Mesendoderm (in vitro differentiated cells): ENCODE results near the gene INCENP.

Experiments
- DNase-seq: peaks from one replicate; pipeline ENCODE4 v3.0.0; 2013
- H2AK5ac ChIP-seq: 2 replicates; pipeline ENCODE4 v1.6.1; 2013; ENCODE audit warnings: low read length, inconsistent platforms
- H2BK120ac ChIP-seq: 2 replicates; pipeline ENCODE4 v1.6.1; 2013; ENCODE audit warnings: low read depth, mild to moderate bottlenecking, low read length, moderate library complexity, mixed read lengths
- H2BK15ac ChIP-seq: replicated peaks from 2 replicates; pipeline ENCODE4 v1.6.1; 2013; ENCODE audit warnings: low read depth, mild to moderate bottlenecking, moderate library complexity
- H2BK5ac ChIP-seq: 2 replicates; pipeline ENCODE4 v1.6.1; 2013; ENCODE audit warnings: low read length, inconsistent platforms
- H3K18ac ChIP-seq: 2 replicates; pipeline ENCODE4 v1.6.1; 2013; ENCODE audit warnings: mild to moderate bottlenecking, low read length, mixed read lengths
- H3K23ac ChIP-seq: one replicate; pipeline ENCODE4 v1.6.1; 2013; ENCODE audit warnings: low read length
- H3K27ac ChIP-seq: 2 replicates; pipeline ENCODE4 v1.5.1; 2013; ENCODE audit warnings: low read depth, mild to moderate bottlenecking, inconsistent platforms, low read length, moderate library complexity
- H3K27me3 ChIP-seq: 2 replicates; pipeline ENCODE4 v1.6.1; 2013; ENCODE audit warnings: low read length, control low read depth, mild to moderate bottlenecking, inconsistent platforms; ENCODE audit not compliant: insufficient read depth, poor library complexity
- H3K36me3 ChIP-seq: 2 replicates; pipeline ENCODE4 v1.6.1; 2013; ENCODE audit warnings: low read length, inconsistent platforms; ENCODE audit not compliant: control insufficient read depth, insufficient read depth
- H3K4ac ChIP-seq: one replicate; pipeline ENCODE4 v1.6.1; 2013; ENCODE audit warnings: low read depth, mild to moderate bottlenecking, low read length, moderate library complexity
- H3K4me1 ChIP-seq: 2 replicates; pipeline ENCODE4 v1.6.1; 2013; ENCODE audit warnings: low read depth, low read length, inconsistent platforms; ENCODE audit not compliant: control insufficient read depth
- H3K4me2 ChIP-seq: 2 replicates; pipeline ENCODE4 v1.6.1; 2013; ENCODE audit warnings: low read length
- H3K4me3 ChIP-seq: 2 replicates; pipeline ENCODE4 v1.5.1; 2013; ENCODE audit warnings: mild to moderate bottlenecking, low read length
- H3K56ac ChIP-seq: one replicate; pipeline ENCODE4 v1.6.1; 2013; ENCODE audit warnings: low read length
- H3K79me1 ChIP-seq: 2 replicates; pipeline ENCODE4 v1.6.1; 2013; ENCODE audit warnings: low read length, inconsistent platforms
- H3K79me2 ChIP-seq: 2 replicates; pipeline ENCODE4 v1.6.1; 2013; ENCODE audit warnings: mild to moderate bottlenecking, low read length; ENCODE audit not compliant: control insufficient read depth, insufficient read depth
- H3K9ac ChIP-seq: 2 replicates; pipeline ENCODE4 v1.6.1; 2013; ENCODE audit warnings: low read length, inconsistent platforms
- H4K5ac ChIP-seq: one replicate; pipeline ENCODE4 v1.6.1; 2013; ENCODE audit warnings: low read length
- H4K8ac ChIP-seq: one replicate; pipeline ENCODE4 v1.6.1; 2013; ENCODE audit warnings: low read depth, mild to moderate bottlenecking, control low read depth, low read length, moderate library complexity
- WGBS: extraction: QIAGEN DNeasy Blood & Tissue Kit; methylation state at CpG from one replicate; pipeline ENCODE4 v1.1.7; 2013; ENCODE audit warnings: low lambda C conversion rate, missing lambda C conversion rate; ENCODE audit not compliant: insufficient coverage; ENCODE audit errors: extremely low coverage; 5-methylcytosine and 5-hydroxymethylcytosine counted together

Gene INCENP

DNA sequence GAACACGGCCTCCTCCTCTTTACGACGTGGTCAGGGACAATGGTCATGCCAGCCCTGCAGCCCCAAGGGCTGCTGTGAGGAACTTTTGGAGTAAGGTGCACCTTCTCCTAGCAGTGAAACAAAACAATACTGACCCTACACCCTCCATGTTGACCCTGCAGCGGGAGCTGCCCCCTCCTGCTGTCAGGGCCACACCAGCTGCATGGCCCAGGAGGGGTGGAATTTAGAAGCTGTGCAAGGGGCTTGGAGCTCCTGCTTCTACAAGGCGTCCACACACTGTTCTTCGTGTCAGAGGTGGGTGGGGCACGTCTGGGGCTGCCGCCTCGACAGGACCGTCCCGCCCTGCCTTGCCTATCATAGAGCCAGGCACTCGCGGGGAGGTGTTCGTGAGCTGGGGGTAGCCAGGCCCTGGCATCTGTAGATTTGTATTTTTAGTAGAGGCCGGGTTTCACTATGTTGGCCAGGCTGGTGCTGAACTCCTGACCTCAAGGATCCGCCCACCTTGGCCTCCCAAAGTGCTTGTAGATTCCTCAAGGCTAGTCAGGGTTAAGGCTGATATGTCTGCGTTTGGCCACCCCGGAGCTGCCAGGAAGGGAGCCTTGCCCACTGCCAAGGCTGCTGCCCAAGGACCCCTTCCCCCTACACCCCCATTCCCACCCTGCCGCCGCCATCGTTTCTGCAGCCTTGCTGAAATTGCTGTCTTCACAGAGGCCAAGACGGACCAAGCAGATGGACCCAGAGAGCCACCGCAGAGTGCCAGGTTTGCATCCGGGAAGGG is 15.9 kb downstream of the INCENP start:
- H3K9ac ChIP-seq, result no peak overlapping the region
- H2BK120ac ChIP-seq, result no peak overlapping the region
- H2BK15ac ChIP-seq, result no peak overlapping the region
- H3K36me3 ChIP-seq, result peaks cover 26% of the 10 kb centered on the region
- no CpG with 5 or more reads among the region's 24 CpGs for WGBS
- no peak overlapping the region for H4K5ac ChIP-seq
- H3K27me3 ChIP-seq, result no peaks in the 10 kb centered on the region
- no peak overlapping the region for H2BK5ac ChIP-seq
- H3K79me1 ChIP-seq, result peaks cover 12% of the 10 kb centered on the region
- H3K79me2 ChIP-seq, result peaks cover 3% of the 10 kb centered on the region
- no peak overlapping the region for H3K56ac ChIP-seq
- no peak overlapping the region for H3K4me2 ChIP-seq
- no peak overlapping the region for H2AK5ac ChIP-seq
- H4K8ac ChIP-seq, result no peak overlapping the region
- H3K4me1 ChIP-seq, result no peaks in the 10 kb centered on the region
- H3K23ac ChIP-seq, result no peak overlapping the region
- H3K27ac ChIP-seq, result no peak overlapping the region
- DNase-seq, result no peak
- no peak overlapping the region for H3K4me3 ChIP-seq
- H3K18ac ChIP-seq, result no peak overlapping the region
- H3K4ac ChIP-seq, result no peak overlapping the region

DNA sequence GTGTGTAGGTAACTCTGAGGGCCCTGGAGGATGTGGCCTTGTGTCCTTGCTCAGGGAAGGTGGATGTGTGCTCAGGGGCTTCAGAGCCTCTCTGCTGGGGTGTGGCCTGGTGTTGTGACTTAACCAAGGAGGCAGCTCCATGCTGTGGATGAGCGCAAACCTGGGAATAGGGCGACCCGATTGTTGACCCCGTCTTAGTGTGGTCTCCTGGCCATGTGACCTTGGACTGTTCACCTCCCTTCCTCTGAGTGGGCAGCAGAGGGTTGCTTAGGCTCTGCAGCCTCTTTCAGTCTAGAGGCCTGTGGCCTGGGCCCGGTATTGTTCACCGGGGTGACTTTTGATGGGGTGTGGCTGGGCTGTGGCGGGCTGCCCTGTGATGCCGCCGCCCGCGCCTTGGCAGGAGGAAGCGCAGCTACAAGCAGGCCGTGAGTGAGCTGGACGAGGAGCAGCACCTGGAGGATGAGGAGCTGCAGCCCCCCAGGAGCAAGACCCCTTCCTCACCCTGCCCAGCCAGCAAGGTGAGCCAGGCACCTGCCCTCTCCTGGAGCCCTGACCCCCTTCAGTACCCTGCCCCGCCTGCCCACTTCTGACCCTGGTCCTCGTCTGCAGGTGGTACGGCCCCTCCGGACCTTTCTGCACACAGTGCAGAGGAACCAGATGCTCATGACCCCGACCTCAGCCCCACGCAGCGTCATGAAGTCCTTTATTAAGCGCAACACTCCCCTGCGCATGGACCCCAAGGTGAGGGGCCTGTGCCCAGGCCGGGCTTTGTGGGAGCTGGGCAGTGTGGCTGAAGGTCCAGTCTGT is 16.7 kb downstream of the INCENP start:
- H3K4me3 ChIP-seq, result no peak overlapping the region
- no peak for DNase-seq
- H3K4ac ChIP-seq, result no peak overlapping the region
- no peak overlapping the region for H2AK5ac ChIP-seq
- peaks cover 1% of the 10 kb centered on the region for H3K79me2 ChIP-seq
- H3K79me1 ChIP-seq, result peaks cover 11% of the 10 kb centered on the region
- H3K4me1 ChIP-seq, result no peaks in the 10 kb centered on the region
- H3K56ac ChIP-seq, result no peak overlapping the region
- no peaks in the 10 kb centered on the region for H3K27me3 ChIP-seq
- H3K9ac ChIP-seq, result no peak overlapping the region
- H4K8ac ChIP-seq, result no peak overlapping the region
- H3K27ac ChIP-seq, result no peak overlapping the region
- no peak overlapping the region for H3K23ac ChIP-seq
- peaks cover 26% of the 10 kb centered on the region for H3K36me3 ChIP-seq
- no peak overlapping the region for H2BK15ac ChIP-seq
- no CpG with 5 or more reads among the region's 24 CpGs for WGBS
- H3K4me2 ChIP-seq, result no peak overlapping the region
- H2BK120ac ChIP-seq, result no peak overlapping the region
- no peak overlapping the region for H2BK5ac ChIP-seq
- H3K18ac ChIP-seq, result no peak overlapping the region
- no peak overlapping the region for H4K5ac ChIP-seq

DNA sequence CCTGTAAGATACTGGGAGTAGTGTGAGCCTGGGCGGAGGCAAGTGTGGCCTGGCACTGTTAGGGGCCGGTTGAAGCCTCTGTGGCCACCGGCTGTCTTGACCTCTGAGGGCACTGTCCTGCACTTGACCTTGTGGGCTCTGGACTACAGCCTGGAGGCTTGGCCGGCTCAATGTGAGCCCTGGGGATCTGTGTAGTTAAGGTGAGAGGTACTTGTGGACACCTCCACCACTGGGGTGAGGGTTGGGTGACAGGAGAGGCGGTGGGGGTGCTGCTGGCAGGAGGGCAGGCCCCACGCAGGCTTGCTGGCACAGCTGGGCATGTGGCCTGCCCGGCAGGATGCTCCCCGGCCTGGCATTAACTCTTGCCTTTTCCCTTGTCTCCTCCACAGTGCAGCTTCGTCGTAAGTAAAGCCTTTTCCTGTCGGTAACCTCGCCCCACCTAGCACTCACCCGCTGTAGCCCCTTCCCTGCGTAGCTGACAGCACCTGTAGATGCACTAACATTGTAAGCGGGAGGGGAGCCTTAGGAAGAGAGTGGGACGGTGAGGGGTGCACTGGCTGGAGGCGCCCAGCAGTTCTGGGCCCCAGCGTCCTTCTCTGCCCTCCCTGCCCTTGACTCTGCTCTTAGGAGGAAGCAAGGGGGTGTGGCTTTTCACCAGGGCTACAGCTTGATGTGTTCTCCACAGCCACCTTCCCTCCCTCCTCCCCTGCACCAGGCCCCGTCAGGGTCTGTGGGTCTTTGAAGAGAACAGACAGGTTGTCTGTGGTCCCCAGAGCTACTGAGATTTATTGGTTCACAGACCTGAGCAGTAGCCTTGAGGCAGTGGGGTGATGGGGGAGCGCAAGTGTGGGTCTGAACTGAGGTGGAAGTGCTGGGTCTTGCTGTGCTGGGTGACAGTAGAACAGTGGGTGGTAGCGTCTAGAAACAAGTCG is 17.6 kb downstream of the INCENP start:
- Histone ChIP-seq H3K56ac (no peak overlapping the region), H4K8ac (no peak overlapping the region), H2BK5ac (no peak overlapping the region), H4K5ac (no peak overlapping the region), H2AK5ac (no peak overlapping the region), H3K23ac (no peak overlapping the region), H3K79me1 (peaks cover 9% of the 10 kb centered on the region), H3K4me1 (no peaks in the 10 kb centered on the region), H3K9ac (no peak overlapping the region), H3K36me3 (peaks cover 29% of the 10 kb centered on the region), H2BK120ac (no peak overlapping the region), H3K27ac (no peak overlapping the region), H2BK15ac (no peak overlapping the region), H3K79me2 (no peaks in the 10 kb centered on the region), H3K4me2 (no peak overlapping the region), H3K4ac (no peak overlapping the region), H3K4me3 (no peak overlapping the region), H3K27me3 (no peaks in the 10 kb centered on the region), H3K18ac (no peak overlapping the region)
- no CpG with 5 or more reads among the region's 22 CpGs for WGBS
- no peak for DNase-seq

DNA sequence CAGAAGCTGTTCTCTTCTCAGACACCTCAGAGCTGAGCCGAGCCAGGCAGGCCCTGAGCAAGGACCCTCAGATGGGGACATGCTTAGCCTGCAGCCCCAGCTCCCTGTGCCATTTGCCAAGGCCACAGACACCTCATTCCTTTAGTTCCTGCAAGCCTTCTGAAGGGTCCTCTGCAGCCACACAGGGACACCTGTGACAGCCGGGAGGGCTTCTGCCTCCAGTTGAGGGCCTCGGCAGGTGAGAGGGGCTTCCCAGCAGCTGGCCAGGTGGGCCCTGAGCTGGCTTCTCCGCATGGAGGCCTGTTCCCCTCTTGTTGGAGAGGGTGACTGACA is 18.2 kb downstream of the INCENP start:
- no peaks in the 10 kb centered on the region for H3K27me3 ChIP-seq
- H4K5ac ChIP-seq, result no peak overlapping the region
- H2BK15ac ChIP-seq, result no peak overlapping the region
- no peak overlapping the region for H3K27ac ChIP-seq
- no peak overlapping the region for H2AK5ac ChIP-seq
- no peak overlapping the region for H3K4me3 ChIP-seq
- peaks cover 29% of the 10 kb centered on the region for H3K36me3 ChIP-seq
- WGBS, result no CpG with 5 or more reads among the region's 4 CpGs
- no peak overlapping the region for H2BK5ac ChIP-seq
- DNase-seq, result no peak
- H3K9ac ChIP-seq, result no peak overlapping the region
- H3K23ac ChIP-seq, result no peak overlapping the region
- no peaks in the 10 kb centered on the region for H3K79me2 ChIP-seq
- no peak overlapping the region for H2BK120ac ChIP-seq
- no peak overlapping the region for H3K4ac ChIP-seq
- H3K4me1 ChIP-seq, result no peaks in the 10 kb centered on the region
- H3K79me1 ChIP-seq, result peaks cover 7% of the 10 kb centered on the region
- H4K8ac ChIP-seq, result no peak overlapping the region
- H3K56ac ChIP-seq, result no peak overlapping the region
- H3K4me2 ChIP-seq, result no peak overlapping the region
- no peak overlapping the region for H3K18ac ChIP-seq

DNA sequence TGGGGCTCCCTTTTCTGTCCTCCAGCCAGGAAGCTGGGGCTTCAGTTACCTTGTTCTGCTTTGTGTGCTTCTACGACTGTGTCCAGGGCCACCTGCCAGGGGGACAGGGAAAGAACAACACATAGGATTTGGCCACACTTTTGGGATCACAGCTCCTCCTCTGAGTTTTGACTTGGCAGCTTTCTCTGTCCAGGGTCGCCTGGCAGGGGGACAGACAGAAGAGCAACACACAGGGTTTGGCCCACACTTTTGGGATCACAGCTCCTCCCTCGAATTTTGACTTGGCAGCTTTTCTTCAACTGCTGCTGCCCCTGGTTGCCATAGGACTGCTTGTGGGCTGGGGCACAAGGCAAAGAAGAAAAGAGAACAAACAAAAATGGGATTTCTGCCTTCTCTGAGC is 19.1 kb downstream of the INCENP start:
- Histone ChIP-seq H3K4me2 (no peak overlapping the region), H3K79me1 (peaks cover under 1% of the 10 kb centered on the region), H3K4me1 (no peaks in the 10 kb centered on the region), H3K27me3 (no peaks in the 10 kb centered on the region), H3K79me2 (no peaks in the 10 kb centered on the region), H2BK15ac (no peak overlapping the region), H4K5ac (no peak overlapping the region), H3K23ac (no peak overlapping the region), H3K4ac (no peak overlapping the region), H3K36me3 (peaks cover 33% of the 10 kb centered on the region), H2BK5ac (no peak overlapping the region), H4K8ac (no peak overlapping the region), H3K27ac (no peak overlapping the region), H3K9ac (no peak overlapping the region), H2BK120ac (no peak overlapping the region), H2AK5ac (no peak overlapping the region), H3K4me3 (no peak overlapping the region), H3K18ac (no peak overlapping the region), H3K56ac (no peak overlapping the region)
- no CpG with 5 or more reads among the region's 3 CpGs for WGBS
- no peak for DNase-seq
